ENCODE results near the gene ARHGAP42. TPM values are rescaled to one million over a fixed set of nuclear protein-coding genes. Genes with fewer than 3 reads are reported as not detected.

The ARHGAP42 gene
- total and polyA plus RNA-seq, 2 of the 4 experiments (the other 2 are of a cell fraction): 2.9 to 7.3 TPM

DNA sequence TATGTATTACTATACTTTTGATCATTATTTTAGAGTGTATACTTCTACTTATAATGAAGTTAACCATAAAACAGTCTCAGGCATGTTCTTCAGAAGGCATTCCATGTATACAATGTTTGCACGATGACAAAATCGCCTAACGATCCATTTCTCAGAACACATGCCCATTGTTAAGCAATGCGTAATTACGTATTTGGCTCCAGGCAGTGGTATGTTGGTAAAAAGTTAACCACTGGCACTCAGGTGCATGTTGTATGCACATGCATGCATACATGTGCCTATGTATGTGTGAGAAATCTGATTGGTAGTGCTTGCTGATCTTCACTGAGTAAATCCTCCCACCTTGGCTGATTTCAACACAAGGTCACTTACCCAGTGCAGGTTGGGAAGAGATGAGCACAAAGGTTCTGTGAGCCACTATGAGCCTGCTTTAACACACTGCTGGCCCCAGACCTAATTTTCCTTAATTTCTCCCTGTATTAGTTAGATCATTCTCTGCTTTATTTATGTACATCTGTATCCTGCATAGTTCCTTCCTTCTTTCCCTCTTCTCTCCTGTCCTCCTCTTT lies 164.6 kb downstream of the ARHGAP42 start:
- DNase-seq (no peak), ATAC-seq (ENCODE audit: low read depth) (no peak)
- Histone ChIP-seq H2AK5ac (ENCODE audit: low read depth, low read length) (peak overlapping the region; percentile 54), H3K4me1 (ENCODE audit: control insufficient read depth, insufficient read depth, low read length) (no peaks in the 10 kb centered on the region; the same call in 1 of the 2 replicates), H3K4me2 (ENCODE audit: low read depth, low read length) (no peak overlapping the region), H2AK9ac (replicated peaks; ENCODE audit: low read depth, low read length, poor library complexity) (no peak overlapping the region), H2AFZ (replicated peaks; ENCODE audit: low read length, poor library complexity) (no peak overlapping the region), H2BK15ac (ENCODE audit: low read depth, low read length) (no peak overlapping the region), H3K4ac (ENCODE audit: low read depth, low read length) (no peak overlapping the region), H3K9me3 (ENCODE audit: control insufficient read depth, insufficient read depth, low read length) (no peaks in the 10 kb centered on the region), H3K4me3 (ENCODE audit: insufficient read depth, low read depth, low read length) (no peak overlapping the region), H4K91ac (ENCODE audit: insufficient read depth, low read depth, low read length) (no peak overlapping the region), H3K79me1 (ENCODE audit: low read depth in 1 of 2, low read length in 2 of 2) (peaks cover 8 to 10% of the 10 kb centered on the region in 2 experiments), H3K9ac (ENCODE audit: low read depth, low read length) (no peak overlapping the region), H4K5ac (ENCODE audit: low read depth, low read length) (no peak overlapping the region; the same call in 1 of the 2 replicates), H3K18ac (ENCODE audit: low read depth, low read length) (no peak overlapping the region), H4K20me1 (ENCODE audit: insufficient read depth, low read length) (no peaks in the 10 kb centered on the region), H3K27ac (ENCODE audit: insufficient read depth, low read length) (no peak overlapping the region), H2BK120ac (ENCODE audit: low read depth, low read length) (no peak overlapping the region), H3K27me3 (ENCODE audit: control insufficient read depth, insufficient read depth, low read length) (no peaks in the 10 kb centered on the region), H3K36me3 (ENCODE audit: control insufficient read depth, insufficient read depth, low read length) (no peaks in the 10 kb centered on the region), H3K9me1 (ENCODE audit: insufficient read depth, low read length) (peaks cover 7% of the 10 kb centered on the region; the same call in 1 of the 2 replicates), H3K23ac (ENCODE audit: low read depth, low read length) (no peak overlapping the region), H3K56ac (ENCODE audit: extremely low read depth, insufficient read depth, low read length) (no peak overlapping the region), H3K14ac (replicated peaks; ENCODE audit: low read depth, low read length) (no peak overlapping the region), H2BK5ac (ENCODE audit: low read depth, low read length, poor library complexity, severe bottlenecking) (no peak overlapping the region), H4K8ac (ENCODE audit: low read depth in 2 of 2, low read length in 2 of 2) (0 out of 4 replicates have a peak overlapping the region, but pooled peaks of 1 of the 2 experiments have one; percentile 10), H2BK20ac (ENCODE audit: low read depth, low read length) (peak overlapping the region; percentile 22; the same call in 1 of the 2 replicates)
- dilution Hi-C loops (cut with HindIII; ENCODE audit: low sequenced_read_pairs, unreplicated experiment) (no loop called here), in situ Hi-C loops (cut with MboI; ENCODE audit: low sequenced_read_pairs) (loop anchor here (5.0 kb wide), 2 partner anchors 164 to 274 kb away; partner anchors contain the start of gene ARHGAP42), intact Hi-C loops (cut with micrococcal nuclease) (no loop called here)
- ChIA-PET CTCF (interaction anchor here (1.1 kb wide), 1 partner anchor 275 kb away, joined by 3 read pairs; no protein-coding TSS in a partner anchor), POLR2A (ENCODE audit: unreplicated experiment) (interaction anchor here (0.7 kb wide), 1 partner anchor 639 kb away, joined by 3 read pairs; no protein-coding TSS in a partner anchor)
- no TSS peak for BruUV-seq (replicated peaks)
- no CpG with 5 or more reads among the region's 5 CpGs for WGBS, 2 experiments (ENCODE audit: extremely low coverage in 2 of 2, insufficient read length in 1 of 2)
- no peak for TF ChIP-seq SMC3 (IDR thresholded peaks at IDR 0.05; ENCODE audit: low read depth, low read length)
- no peak for TF ChIP-seq MAZ (IDR thresholded peaks at IDR 0.05; ENCODE audit: borderline replicate concordance, low read depth, low read length)
- no peak for TF ChIP-seq FOS (IDR thresholded peaks at IDR 0.05; ENCODE audit: low read depth, low read length)
- TF ChIP-seq, protein P1, sequence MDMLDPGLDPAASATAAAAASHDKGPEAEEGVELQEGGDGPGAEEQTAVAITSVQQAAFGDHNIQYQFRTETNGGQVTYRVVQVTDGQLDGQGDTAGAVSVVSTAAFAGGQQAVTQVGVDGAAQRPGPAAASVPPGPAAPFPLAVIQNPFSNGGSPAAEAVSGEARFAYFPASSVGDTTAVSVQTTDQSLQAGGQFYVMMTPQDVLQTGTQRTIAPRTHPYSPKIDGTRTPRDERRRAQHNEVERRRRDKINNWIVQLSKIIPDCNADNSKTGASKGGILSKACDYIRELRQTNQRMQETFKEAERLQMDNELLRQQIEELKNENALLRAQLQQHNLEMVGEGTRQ (IDR thresholded peaks at IDR 0.05; ENCODE audit: low read depth, low read length): no peak
- TF ChIP-seq NFE2L2 (IDR thresholded peaks at IDR 0.05; ENCODE audit: low read depth, low read length): no peak
- TF ChIP-seq RFX5 (IDR thresholded peaks at IDR 0.05; ENCODE audit: low read depth, low read length): no peak
- TF ChIP-seq BHLHE40 (IDR thresholded peaks at IDR 0.05; ENCODE audit: low read depth, low read length): no peak
- no peak for TF ChIP-seq MAFK (IDR thresholded peaks at IDR 0.05; ENCODE audit: low read depth, low read length)
- no peak for TF ChIP-seq MXI1 (IDR thresholded peaks at IDR 0.05; ENCODE audit: borderline replicate concordance, low read depth, low read length)
- TF ChIP-seq CEBPB (IDR thresholded peaks at IDR 0.05; ENCODE audit: low read depth, low read length): no peak
- TF ChIP-seq RCOR1 (IDR thresholded peaks at IDR 0.05; ENCODE audit: insufficient replicate concordance, low read length): no peak
- no peak for TF ChIP-seq POLR2A (IDR thresholded peaks at IDR 0.05; ENCODE audit: low read depth, low read length)

Measured in IMR-90 (cell line).